ENCODE measurements around the gene BCAS3.

DNA sequence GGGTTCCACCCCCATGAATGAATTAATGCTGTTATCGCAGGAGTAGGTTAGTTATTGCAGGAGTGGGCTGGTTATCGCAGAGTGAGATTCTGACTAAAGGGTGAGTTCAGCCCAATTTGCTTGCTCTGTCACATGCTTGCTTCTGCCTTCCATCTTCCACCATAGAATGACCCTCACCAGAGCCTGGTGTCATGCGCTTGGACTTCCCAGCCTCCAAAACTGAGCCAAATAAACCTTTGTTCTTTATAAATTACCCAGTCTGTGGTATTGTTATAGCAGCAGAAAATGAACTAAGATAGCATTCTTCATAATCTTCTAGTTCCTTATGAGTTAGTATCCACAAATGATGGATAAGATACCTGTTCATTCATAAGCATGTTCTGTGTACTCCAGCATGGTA lies 486.9 kb downstream of the BCAS3 start:
- TF ChIP-seq POLR2AphosphoS5 (IDR thresholded peaks at IDR 0.05; ENCODE audit: low read depth, low read length), result no peak
- no peak for TF ChIP-seq TAF1 (IDR thresholded peaks at IDR 0.05; ENCODE audit: borderline replicate concordance, low read depth, low read length)
- no peak for TF ChIP-seq POLR2A (IDR thresholded peaks at IDR 0.05; ENCODE audit: low read depth, low read length)
